G401.6 (cell line): ENCODE measurements around the gene GSG1L2.

ENCODE experiments used
- FAIRE-seq: peaks from 2 replicates; lab custom pipeline; 2012; peaks lifted over from hg19 to GRCh38; lab: Jason Lieb, UNC

Gene GSG1L2

GRCh38 chr17:9821921-9822320 is at the start of gene GSG1L2:
Gene GSG1L2 (minus strand): TSS chr17:9822079. CDS start chr17:9822071, 8 bp downstream.
- FAIRE-seq = no peak

GRCh38 chr17:9868552-9868951 is 46.7 kb upstream of the GSG1L2 start:
- no peak for FAIRE-seq

- no peak for FAIRE-seq
Measured at GRCh38 chr17:9865586-9865985, 43.7 kb upstream of the GSG1L2 start.

GRCh38 chr17:9862949-9863348 is 41.1 kb upstream of the GSG1L2 start:
- FAIRE-seq = no peak

- no peak for FAIRE-seq
Measured at GRCh38 chr17:9862220-9862619, 40.3 kb upstream of the GSG1L2 start.

GRCh38 chr17:9860851-9861250 is 39.0 kb upstream of the GSG1L2 start:
- FAIRE-seq = no peak

GRCh38 chr17:9859781-9860180 is 37.9 kb upstream of the GSG1L2 start:
- FAIRE-seq = no peak

- no peak for FAIRE-seq
Measured at GRCh38 chr17:9855036-9855435, 33.2 kb upstream of the GSG1L2 start.

- FAIRE-seq = no peak
Measured at GRCh38 chr17:9854255-9854654, 32.4 kb upstream of the GSG1L2 start.

GRCh38 chr17:9850151-9850550 is 28.3 kb upstream of the GSG1L2 start:
- FAIRE-seq = no peak

- no peak for FAIRE-seq
Measured at GRCh38 chr17:9845306-9845705, 23.4 kb upstream of the GSG1L2 start.

GRCh38 chr17:9844153-9844552 is 22.3 kb upstream of the GSG1L2 start:
- FAIRE-seq = no peak

GRCh38 chr17:9843152-9844010 is 21.5 kb upstream of the GSG1L2 start:
- FAIRE-seq = no peak

GRCh38 chr17:9842057-9842758 is 20.3 kb upstream of the GSG1L2 start:
- no peak for FAIRE-seq

GRCh38 chr17:9839433-9839832 is 17.6 kb upstream of the GSG1L2 start:
- no peak for FAIRE-seq

- no peak for FAIRE-seq
Measured at GRCh38 chr17:9837551-9838471, 15.9 kb upstream of the GSG1L2 start.

- no peak for FAIRE-seq
Measured at GRCh38 chr17:9833922-9834321, 12.0 kb upstream of the GSG1L2 start.

GRCh38 chr17:9830711-9831110 is 8.8 kb upstream of the GSG1L2 start:
- FAIRE-seq = no peak

GRCh38 chr17:9829343-9829742 is 7.5 kb upstream of the GSG1L2 start:
- FAIRE-seq = no peak

GRCh38 chr17:9828296-9829295 is 6.7 kb upstream of the GSG1L2 start:
- no peak for FAIRE-seq

GRCh38 chr17:9825641-9826150 is 3.8 kb upstream of the GSG1L2 start, which contains the start of gene GLP2R:
Gene GLP2R (plus strand): TSS chr17:9825924. CDS start chr17:9826064, 140 bp downstream.
- FAIRE-seq = no peak
